GM23338 (cell line): ENCODE measurements around the gene CLCNKA.

Experiments used
- CTCF ChIP-seq, 2 experiments: fragments of 200-600 bp in 1 of 2; sonication (generic) in 1 of 2; conservative IDR thresholded peaks; 2 replicates each; pipeline versions ENCODE4 v1.5.1 to v1.6.1; 2016 to 2017; ENCODE audit warnings: antibody characterized with exemption in 2 of 2, low read depth in 2 of 2, mild to moderate bottlenecking in 2 of 2, moderate library complexity in 1 of 2
- JUNB ChIP-seq: IDR thresholded peaks from one replicate; pipeline ENCODE4 v1.6.1; 2016; ENCODE audit warnings: antibody characterized with exemption; ENCODE audit not compliant: unreplicated experiment
- REST ChIP-seq: IDR thresholded peaks from one replicate; pipeline ENCODE4 v1.6.1; 2018; ENCODE audit warnings: antibody characterized with exemption; ENCODE audit not compliant: unreplicated experiment
- ZNF114 ChIP-seq: fragments of 250-450 bp; sonication (Bioruptor Pico); IDR thresholded peaks from 2 replicates; pipeline ENCODE4 v1.5.0; 2020; ENCODE audit warnings: mild to moderate bottlenecking, moderate library complexity

GRCh38 chr1:16028237-16029002 is 6.6 kb downstream of the CLCNKA start:
- TF ChIP-seq CTCF (conservative IDR thresholded peaks at IDR 0.05; ENCODE audit: low read depth in 2 of 2) (0 out of 4 replicates have a peak, but pooled peaks of 1 of the 2 experiments have one; percentile 7), ZNF114 (CRISPR knock-in tag) (no peak), REST (no peak), JUNB (no peak)
